Measurements from ENCODE around the gene SPDL1.

SPDL1 gene

DNA sequence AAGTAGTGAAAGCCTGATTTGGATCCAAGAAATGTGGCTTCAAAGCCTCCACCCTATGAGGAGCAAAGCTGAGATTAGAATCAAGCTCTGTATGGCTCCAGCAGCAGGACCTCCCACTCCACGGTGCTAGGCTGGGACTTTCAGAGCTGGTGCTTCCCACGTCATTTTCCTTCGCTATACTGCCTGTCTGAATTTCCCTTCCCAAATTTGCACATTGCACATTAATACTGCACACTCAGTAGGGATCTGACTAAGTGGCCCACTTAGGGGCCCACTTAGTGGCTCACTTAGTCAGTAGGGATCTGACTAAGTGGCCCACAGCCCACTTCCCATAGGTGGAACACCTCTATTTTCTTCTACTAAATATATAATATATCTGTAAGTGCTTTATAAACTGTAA lies 14.1 kb upstream of the SPDL1 start:
- H3K27ac ChIP-seq (ENCODE audit: low read length, poor library complexity, severe bottlenecking): no peak overlapping the region
- no peaks in the 10 kb centered on the region for H3K9me3 ChIP-seq (ENCODE audit: control insufficient read depth, low read length)
- H2BK5ac ChIP-seq (ENCODE audit: low read depth, low read length, poor library complexity, severe bottlenecking): no peak overlapping the region
- H3K36me3 ChIP-seq (ENCODE audit: control insufficient read depth in 1 of 2, insufficient read depth in 2 of 2, low read depth in 1 of 2, low read length in 2 of 2): no peaks in the 10 kb centered on the region
- H3K23ac ChIP-seq (ENCODE audit: low read length in 2 of 2): no peak overlapping the region
- no peak overlapping the region for H2AFZ ChIP-seq (ENCODE audit: low read depth, low read length)
- H3K14ac ChIP-seq (ENCODE audit: low read length in 2 of 2): no peak overlapping the region
- H2BK120ac ChIP-seq (ENCODE audit: low read depth, low read length): no peak overlapping the region
- H3K27me3 ChIP-seq (ENCODE audit: control insufficient read depth in 1 of 2, insufficient read depth in 1 of 2, low read length in 2 of 2): peaks cover 0 to 20% of the 10 kb centered on the region in 2 experiments
- H2BK15ac ChIP-seq (ENCODE audit: low read depth, poor library complexity, severe bottlenecking): no peak overlapping the region
- no peak overlapping the region for H4K91ac ChIP-seq (ENCODE audit: low read length)
- no peak for DNase-seq
- no peaks in the 10 kb centered on the region for H3K79me1 ChIP-seq (replicated peaks; ENCODE audit: low read length, poor library complexity, severe bottlenecking)
- no peak overlapping the region for H4K8ac ChIP-seq (ENCODE audit: low read length)
- H2AK5ac ChIP-seq (ENCODE audit: low read length, severe bottlenecking): no peak overlapping the region
- no peak overlapping the region for H3K18ac ChIP-seq (ENCODE audit: low read depth in 1 of 2, low read length in 2 of 2)
- H3K4me2 ChIP-seq (ENCODE audit: low read length, poor library complexity, severe bottlenecking): no peak overlapping the region
- H3K4ac ChIP-seq (ENCODE audit: low read depth in 1 of 2, low read length in 2 of 2): no peak overlapping the region
- no peak overlapping the region for H3K4me3 ChIP-seq (ENCODE audit: insufficient read depth in 1 of 2, low read depth in 1 of 2, low read length in 2 of 2)
- no peaks in the 10 kb centered on the region for H3K4me1 ChIP-seq (ENCODE audit: control insufficient read depth, insufficient read depth, low read depth, low read length)
- no peak overlapping the region for H3K9ac ChIP-seq (ENCODE audit: low read length)
- no peak overlapping the region for H2BK12ac ChIP-seq (ENCODE audit: low read length in 2 of 2)
- WGBS: 88% methylated on average over 3 of the region's 3 CpGs

DNA sequence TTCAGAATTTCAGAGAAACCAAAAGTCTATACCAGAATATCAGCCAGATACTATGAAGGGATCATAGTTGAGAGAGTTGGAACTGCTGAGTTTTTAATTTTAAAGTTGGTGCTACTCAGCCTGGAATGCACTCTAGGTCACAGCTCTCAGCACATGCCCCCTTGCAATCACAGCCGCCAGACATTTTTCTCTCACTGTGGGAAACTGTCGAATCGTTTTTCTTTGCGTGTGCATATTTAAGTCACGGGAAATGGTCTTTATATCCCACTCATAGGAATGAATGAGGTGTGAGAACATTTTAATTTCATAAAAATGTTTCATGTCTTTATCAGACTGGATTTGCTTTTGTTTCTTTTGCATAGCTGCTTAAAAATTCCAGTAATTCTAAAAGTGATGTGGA lies 12.2 kb upstream of the SPDL1 start:
- no peak overlapping the region for H2BK15ac ChIP-seq (ENCODE audit: low read depth, poor library complexity, severe bottlenecking)
- whole genome bisulfite sequencing: 54% methylated on average over 3 of the region's 5 CpGs
- no peak overlapping the region for H3K23ac ChIP-seq (ENCODE audit: low read length in 2 of 2)
- H2AFZ ChIP-seq (ENCODE audit: low read depth, low read length): no peak overlapping the region
- no peak for DNase-seq
- no peak overlapping the region for H3K27ac ChIP-seq (ENCODE audit: low read length, poor library complexity, severe bottlenecking)
- H3K36me3 ChIP-seq (ENCODE audit: control insufficient read depth in 1 of 2, insufficient read depth in 2 of 2, low read depth in 1 of 2, low read length in 2 of 2): no peaks in the 10 kb centered on the region
- H4K91ac ChIP-seq (ENCODE audit: low read length): no peak overlapping the region
- H3K14ac ChIP-seq (ENCODE audit: low read length in 2 of 2): no peak overlapping the region
- no peaks in the 10 kb centered on the region for H3K9me3 ChIP-seq (ENCODE audit: control insufficient read depth, low read length)
- no peaks in the 10 kb centered on the region for H3K4me1 ChIP-seq (ENCODE audit: control insufficient read depth, insufficient read depth, low read depth, low read length)
- H3K79me1 ChIP-seq (replicated peaks; ENCODE audit: low read length, poor library complexity, severe bottlenecking): no peaks in the 10 kb centered on the region
- H2BK12ac ChIP-seq (ENCODE audit: low read length in 2 of 2): no peak overlapping the region
- no peak overlapping the region for H2BK120ac ChIP-seq (ENCODE audit: low read depth, low read length)
- H3K27me3 ChIP-seq (ENCODE audit: control insufficient read depth in 1 of 2, insufficient read depth in 1 of 2, low read length in 2 of 2): peaks cover 0 to 29% of the 10 kb centered on the region in 2 experiments
- no peak overlapping the region for H3K4me3 ChIP-seq (ENCODE audit: insufficient read depth in 1 of 2, low read depth in 1 of 2, low read length in 2 of 2)
- H2AK5ac ChIP-seq (ENCODE audit: low read length, severe bottlenecking): no peak overlapping the region
- no peak overlapping the region for H3K4me2 ChIP-seq (ENCODE audit: low read length, poor library complexity, severe bottlenecking)
- H3K9ac ChIP-seq (ENCODE audit: low read length): no peak overlapping the region
- H3K4ac ChIP-seq (ENCODE audit: low read depth in 1 of 2, low read length in 2 of 2): no peak overlapping the region
- no peak overlapping the region for H2BK5ac ChIP-seq (ENCODE audit: low read depth, low read length, poor library complexity, severe bottlenecking)
- no peak overlapping the region for H3K18ac ChIP-seq (ENCODE audit: low read depth in 1 of 2, low read length in 2 of 2)
- H4K8ac ChIP-seq (ENCODE audit: low read length): no peak overlapping the region

DNA sequence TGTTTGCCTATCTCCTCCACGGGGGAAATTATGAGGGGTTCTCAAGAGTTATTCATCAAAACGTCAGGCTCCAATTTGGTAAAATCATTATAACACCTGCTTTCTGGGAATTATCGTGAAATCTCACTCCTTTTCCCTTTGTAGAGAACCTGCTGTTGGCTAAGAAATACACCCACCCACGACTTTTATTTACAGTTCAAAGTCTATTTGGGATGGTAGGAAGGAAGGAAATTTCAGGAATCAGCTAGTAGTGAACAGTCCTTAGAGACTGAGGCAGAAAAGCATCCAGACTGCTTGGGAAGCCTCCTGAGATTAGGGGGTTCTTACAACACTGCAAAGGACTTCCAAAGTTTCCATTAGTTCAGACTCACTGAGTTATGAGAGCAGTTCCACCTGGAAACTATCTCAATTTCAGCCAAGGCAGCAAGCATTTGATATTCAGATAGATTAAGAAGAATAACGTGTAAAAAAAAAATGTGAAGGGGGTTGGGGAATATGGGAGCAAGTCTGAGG lies 9.4 kb upstream of the SPDL1 start:
- no peak overlapping the region for H4K91ac ChIP-seq (ENCODE audit: low read length)
- no peak overlapping the region for H2BK15ac ChIP-seq (ENCODE audit: low read depth, poor library complexity, severe bottlenecking)
- no peak overlapping the region for H2BK12ac ChIP-seq (ENCODE audit: low read length in 2 of 2)
- WGBS: 52% methylated on average over 3 of the region's 5 CpGs
- H3K4ac ChIP-seq (ENCODE audit: low read depth in 1 of 2, low read length in 2 of 2): no peak overlapping the region
- H4K8ac ChIP-seq (ENCODE audit: low read length): no peak overlapping the region
- no peak overlapping the region for H3K9ac ChIP-seq (ENCODE audit: low read length)
- peaks cover 0 to 30% of the 10 kb centered on the region in 2 experiments for H3K27me3 ChIP-seq (ENCODE audit: control insufficient read depth in 1 of 2, insufficient read depth in 1 of 2, low read length in 2 of 2)
- no peak overlapping the region for H2BK5ac ChIP-seq (ENCODE audit: low read depth, low read length, poor library complexity, severe bottlenecking)
- H3K4me1 ChIP-seq (ENCODE audit: control insufficient read depth, insufficient read depth, low read depth, low read length): no peaks in the 10 kb centered on the region
- H3K18ac ChIP-seq (ENCODE audit: low read depth in 1 of 2, low read length in 2 of 2): no peak overlapping the region
- no peak overlapping the region for H2AK5ac ChIP-seq (ENCODE audit: low read length, severe bottlenecking)
- no peaks in the 10 kb centered on the region for H3K36me3 ChIP-seq (ENCODE audit: control insufficient read depth in 1 of 2, insufficient read depth in 2 of 2, low read depth in 1 of 2, low read length in 2 of 2)
- H3K79me1 ChIP-seq (replicated peaks; ENCODE audit: low read length, poor library complexity, severe bottlenecking): no peaks in the 10 kb centered on the region
- no peak overlapping the region for H2BK120ac ChIP-seq (ENCODE audit: low read depth, low read length)
- H3K9me3 ChIP-seq (ENCODE audit: control insufficient read depth, low read length): no peaks in the 10 kb centered on the region
- H3K4me2 ChIP-seq (ENCODE audit: low read length, poor library complexity, severe bottlenecking): no peak overlapping the region
- no peak for DNase-seq
- H2AFZ ChIP-seq (ENCODE audit: low read depth, low read length): no peak overlapping the region
- H3K23ac ChIP-seq (ENCODE audit: low read length in 2 of 2): no peak overlapping the region
- no peak overlapping the region for H3K27ac ChIP-seq (ENCODE audit: low read length, poor library complexity, severe bottlenecking)
- no peak overlapping the region for H3K14ac ChIP-seq (ENCODE audit: low read length in 2 of 2)
- H3K4me3 ChIP-seq (ENCODE audit: insufficient read depth in 1 of 2, low read depth in 1 of 2, low read length in 2 of 2): no peak overlapping the region

DNA sequence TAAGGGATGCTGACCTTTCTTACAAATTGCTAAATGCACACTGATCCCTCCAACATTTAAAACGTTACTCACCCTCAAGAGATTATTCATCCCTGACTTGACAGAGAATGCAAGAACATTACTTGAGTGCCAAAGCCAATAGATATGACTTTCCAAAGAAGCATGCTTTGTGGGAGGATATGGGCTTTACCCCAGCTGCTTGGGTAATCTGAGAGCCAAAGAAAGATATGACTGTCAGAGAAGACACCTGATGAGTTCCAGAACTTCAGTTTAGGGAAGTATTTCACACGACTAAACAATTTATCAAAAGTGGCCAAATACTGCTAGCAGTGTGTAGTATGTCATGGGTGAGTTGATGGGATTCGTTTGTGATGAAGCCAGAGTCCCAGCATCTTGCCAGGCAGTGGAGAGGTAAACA lies 7.4 kb upstream of the SPDL1 start:
- Histone ChIP-seq H3K23ac (ENCODE audit: low read length in 2 of 2) (no peak overlapping the region), H3K27ac (ENCODE audit: low read length, poor library complexity, severe bottlenecking) (no peak overlapping the region), H4K8ac (ENCODE audit: low read length) (no peak overlapping the region), H3K9ac (ENCODE audit: low read length) (peak overlapping the region; percentile 66), H4K91ac (ENCODE audit: low read length) (no peak overlapping the region), H2BK12ac (ENCODE audit: low read length in 2 of 2) (no peak overlapping the region), H3K36me3 (ENCODE audit: control insufficient read depth in 1 of 2, insufficient read depth in 2 of 2, low read depth in 1 of 2, low read length in 2 of 2) (no peaks in the 10 kb centered on the region), H3K4me1 (ENCODE audit: control insufficient read depth, insufficient read depth, low read depth, low read length) (no peaks in the 10 kb centered on the region), H3K14ac (ENCODE audit: low read length in 2 of 2) (no peak overlapping the region), H3K4me3 (ENCODE audit: insufficient read depth in 1 of 2, low read depth in 1 of 2, low read length in 2 of 2) (peak overlapping the region in 1 of 2 experiments; percentile 20), H3K9me3 (ENCODE audit: control insufficient read depth, low read length) (no peaks in the 10 kb centered on the region), H2AFZ (ENCODE audit: low read depth, low read length) (no peak overlapping the region), H2AK5ac (ENCODE audit: low read length, severe bottlenecking) (no peak overlapping the region), H2BK120ac (ENCODE audit: low read depth, low read length) (no peak overlapping the region), H2BK15ac (ENCODE audit: low read depth, poor library complexity, severe bottlenecking) (no peak overlapping the region), H3K18ac (ENCODE audit: low read depth in 1 of 2, low read length in 2 of 2) (no peak overlapping the region), H3K27me3 (ENCODE audit: control insufficient read depth in 1 of 2, insufficient read depth in 1 of 2, low read length in 2 of 2) (peaks cover 0 to 25% of the 10 kb centered on the region in 2 experiments), H3K4me2 (ENCODE audit: low read length, poor library complexity, severe bottlenecking) (no peak overlapping the region), H3K4ac (ENCODE audit: low read depth in 1 of 2, low read length in 2 of 2) (no peak overlapping the region), H2BK5ac (ENCODE audit: low read depth, low read length, poor library complexity, severe bottlenecking) (no peak overlapping the region), H3K79me1 (replicated peaks; ENCODE audit: low read length, poor library complexity, severe bottlenecking) (no peaks in the 10 kb centered on the region)
- DNase-seq: peak; percentile 57
- WGBS: 8% methylated on average over 2 of the region's 3 CpGs
